H9 (cell line): ENCODE results near the gene CD53. TPM values are rescaled to one million over a fixed set of nuclear protein-coding genes. Genes with fewer than 3 reads are reported as not detected.

Experiments
- DNase-seq: peaks from one replicate; pipeline ENCODE4 v3.0.0-alpha.2; 2017
- H2AFZ ChIP-seq: one replicate; pipeline ENCODE4 v1.6.1; 2013; ENCODE audit warnings: mild to moderate bottlenecking, low read length, control low read depth, moderate library complexity
- H2AK5ac ChIP-seq: 2 replicates; pipeline ENCODE4 v1.6.1; 2013; ENCODE audit warnings: low read length, control low read depth, mixed read lengths; ENCODE audit not compliant: insufficient read length
- H2BK120ac ChIP-seq: one replicate; pipeline ENCODE4 v1.6.1; 2013; ENCODE audit warnings: low read depth, mild to moderate bottlenecking, low read length, control low read depth, inconsistent platforms; ENCODE audit not compliant: poor library complexity, severe bottlenecking
- H2BK12ac ChIP-seq: 2 replicates; pipeline ENCODE4 v1.6.1; 2013; ENCODE audit warnings: low read length, control low read depth, mixed read lengths, low read depth; ENCODE audit not compliant: insufficient read length
- H2BK15ac ChIP-seq: 2 replicates; pipeline ENCODE4 v1.6.1; 2013; ENCODE audit warnings: low read depth, low read length, control low read depth
- H2BK20ac ChIP-seq: one replicate; pipeline ENCODE4 v1.6.1; 2013; ENCODE audit warnings: low read depth, mild to moderate bottlenecking, low read length, control low read depth, inconsistent platforms; ENCODE audit not compliant: poor library complexity, severe bottlenecking
- H2BK5ac ChIP-seq: 2 replicates; pipeline ENCODE4 v1.6.1; 2013; ENCODE audit warnings: low read length, control low read depth, mixed read lengths; ENCODE audit not compliant: insufficient read length
- H3K14ac ChIP-seq: 2 replicates; pipeline ENCODE4 v1.6.1; 2013; ENCODE audit warnings: low read length, control low read depth; ENCODE audit not compliant: insufficient read depth
- H3K18ac ChIP-seq: 2 replicates; pipeline ENCODE4 v1.6.1; 2013; ENCODE audit warnings: low read depth, mild to moderate bottlenecking, mixed read lengths, low read length, control low read depth; ENCODE audit not compliant: insufficient read length
- H3K23ac ChIP-seq: 2 replicates; pipeline ENCODE4 v1.6.1; 2013; ENCODE audit warnings: low read length, control low read depth, mixed read lengths, low read depth; ENCODE audit not compliant: insufficient read length
- H3K23me2 ChIP-seq: 2 replicates; pipeline ENCODE4 v1.6.1; 2013; ENCODE audit warnings: low read depth, mild to moderate bottlenecking, mixed read lengths, low read length, control low read depth; ENCODE audit not compliant: insufficient read length, poor library complexity, severe bottlenecking
- H3K27ac ChIP-seq: 2 replicates; pipeline ENCODE4 v1.5.1; 2013; ENCODE audit warnings: low read length, control low read depth, mixed read lengths, low read depth; ENCODE audit not compliant: insufficient read length
- H3K27me3 ChIP-seq: 2 replicates; pipeline ENCODE4 v1.6.1; 2013; ENCODE audit warnings: low read length, control low read depth, inconsistent platforms; ENCODE audit not compliant: insufficient read depth
- H3K4ac ChIP-seq: 2 replicates; pipeline ENCODE4 v1.6.1; 2013; ENCODE audit warnings: low read depth, mild to moderate bottlenecking, control low read depth, inconsistent platforms, low read length, moderate library complexity
- H3K4me1 ChIP-seq: 2 replicates; pipeline ENCODE4 v1.6.1; 2013; ENCODE audit warnings: low read length, control low read depth, inconsistent platforms; ENCODE audit not compliant: insufficient read depth
- H3K4me2 ChIP-seq: 2 replicates; pipeline ENCODE4 v1.6.1; 2013; ENCODE audit warnings: low read length, control low read depth, mixed read lengths; ENCODE audit not compliant: insufficient read length, insufficient read depth
- H3K56ac ChIP-seq: 2 replicates; pipeline ENCODE4 v1.6.1; 2013; ENCODE audit warnings: low read depth, mild to moderate bottlenecking, mixed read lengths, low read length, control low read depth; ENCODE audit not compliant: insufficient read length
- H3K79me1 ChIP-seq: 2 replicates; pipeline ENCODE4 v1.6.1; 2013; ENCODE audit warnings: low read depth, mild to moderate bottlenecking, moderate library complexity, low read length, control low read depth, inconsistent platforms; ENCODE audit not compliant: insufficient read depth, poor library complexity, severe bottlenecking
- H3K79me2 ChIP-seq: 2 replicates; pipeline ENCODE4 v1.6.1; 2013; ENCODE audit warnings: low read length, control low read depth, inconsistent platforms; ENCODE audit not compliant: insufficient read depth
- H3K9ac ChIP-seq: 2 replicates; pipeline ENCODE4 v1.6.1; 2013; ENCODE audit warnings: low read length, control low read depth, mixed read lengths; ENCODE audit not compliant: insufficient read length; ENCODE audit errors: extremely low read depth
- H3K9me3 ChIP-seq: one replicate; pipeline ENCODE4 v1.6.1; 2013; ENCODE audit warnings: low read depth, low read length, inconsistent platforms; ENCODE audit not compliant: control insufficient read depth
- H3T11ph ChIP-seq: one replicate; pipeline ENCODE4 v1.6.1; 2013; ENCODE audit warnings: mild to moderate bottlenecking, low read length, control low read depth, inconsistent platforms
- H4K20me1 ChIP-seq: one replicate; pipeline ENCODE4 v1.6.1; 2013; ENCODE audit not compliant: control insufficient read depth, insufficient read length, insufficient read depth
- H4K5ac ChIP-seq: 2 replicates; pipeline ENCODE4 v1.6.1; 2013; ENCODE audit warnings: low read depth, mild to moderate bottlenecking, mixed read lengths, low read length, control low read depth; ENCODE audit not compliant: insufficient read length
- H4K8ac ChIP-seq: replicated peaks from 2 replicates; pipeline ENCODE4 v1.6.1; 2013; ENCODE audit warnings: low read length, control low read depth, mixed read lengths, low read depth; ENCODE audit not compliant: insufficient read length
- H4K91ac ChIP-seq: 2 replicates; pipeline ENCODE4 v1.6.1; 2013; ENCODE audit warnings: low read depth, mild to moderate bottlenecking, moderate library complexity, mixed read lengths, low read length, control low read depth; ENCODE audit not compliant: insufficient read length
- H3K27ac Mint-ChIP-seq, 3 experiments: 2 replicates in 2 of 3; 3 replicates in 1 of 3; pipeline ENCODE4 v1.8.0; 2020 to 2021; ENCODE audit warnings: mixed read lengths in 3 of 3, mild to moderate bottlenecking in 1 of 3, moderate library complexity in 1 of 3
- H3K27me3 Mint-ChIP-seq: 2 replicates; pipeline ENCODE4 v1.8.0; 2021; ENCODE audit warnings: low read depth, mild to moderate bottlenecking, moderate library complexity, mixed read lengths
- H3K36me3 Mint-ChIP-seq, 3 experiments: 2 replicates in 2 of 3; 3 replicates in 1 of 3; pipeline ENCODE4 v1.8.0; 2020 to 2021; ENCODE audit warnings: low read depth in 3 of 3, mixed read lengths in 3 of 3; ENCODE audit not compliant: insufficient read depth in 1 of 3
- H3K4me1 Mint-ChIP-seq, 2 experiments: 2 replicates each; pipeline ENCODE4 v1.8.0; 2020; ENCODE audit warnings: mixed read lengths in 2 of 2
- H3K4me3 Mint-ChIP-seq, 2 experiments: 2 replicates in 1 of 2; 3 replicates in 1 of 2; pipeline ENCODE4 v1.8.0; 2020 to 2021; ENCODE audit warnings: mild to moderate bottlenecking in 2 of 2, mixed read lengths in 2 of 2, moderate library complexity in 1 of 2
- H3K9me3 Mint-ChIP-seq, 2 experiments: 2 replicates in 1 of 2; 3 replicates in 1 of 2; pipeline ENCODE4 v1.8.0; 2020; ENCODE audit warnings: mild to moderate bottlenecking in 2 of 2, mixed read lengths in 2 of 2, moderate library complexity in 1 of 2
- WGBS: extraction: QIAGEN DNeasy Blood & Tissue Kit; methylation state at CpG from one replicate; pipeline ENCODE4 v1.1.7; 2013; ENCODE audit warnings: missing lambda C conversion rate, low lambda C conversion rate, mixed read lengths; ENCODE audit not compliant: insufficient read length; ENCODE audit errors: extremely low coverage; 5-methylcytosine and 5-hydroxymethylcytosine counted together
- total RNA-seq: library from RNA; stranded (reverse); gene quantifications from 2 replicates; pipeline ENCODE4 v1.2.1, GENCODE V29; 2021
- TF ChIP-seq, protein P1 (sequence below): fragments of 200-600 bp; sonication (generic); conservative IDR thresholded peaks from 3 replicates; pipeline ENCODE4 v1.8.0; 2021; ENCODE audit warnings: antibody characterized with exemption, mild to moderate bottlenecking

The CD53 gene
- total RNA-seq, 1 experiment from 2014 or later = 0.15 TPM

DNA sequence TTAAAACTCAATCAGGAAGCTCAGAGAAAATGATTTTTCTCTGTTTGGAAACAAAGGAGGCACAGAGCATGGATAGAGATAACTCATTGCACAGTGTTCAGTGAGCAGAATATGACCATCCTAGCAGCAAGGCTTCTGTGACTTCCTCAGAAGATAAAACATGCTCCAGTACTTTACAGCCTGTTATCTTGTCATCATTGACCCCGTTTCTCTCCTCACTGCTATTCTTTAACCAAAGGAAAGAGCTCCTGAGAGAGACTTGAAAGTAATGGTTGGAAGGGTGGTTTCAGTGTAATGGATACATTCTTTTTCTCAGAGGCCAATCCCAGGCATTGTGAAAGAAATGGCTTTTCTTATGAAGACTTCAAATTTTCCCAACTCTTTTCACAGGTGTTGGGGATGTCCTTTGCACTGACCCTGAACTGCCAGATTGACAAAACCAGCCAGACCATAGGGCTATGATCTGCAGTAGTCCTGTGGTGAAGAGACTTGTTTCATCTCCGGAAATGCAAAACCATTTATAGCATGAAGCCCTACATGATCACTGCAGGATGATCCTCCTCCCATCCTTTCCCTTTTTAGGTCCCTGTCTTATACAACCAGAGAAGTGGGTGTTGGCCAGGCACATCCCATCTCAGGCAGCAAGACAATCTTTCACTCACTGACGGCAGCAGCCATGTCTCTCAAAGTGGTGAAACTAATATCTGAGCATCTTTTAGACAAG lies 25.9 kb downstream of the CD53 start:
- Histone ChIP-seq H3K4me2 (no peak overlapping the region), H2BK120ac (no peak overlapping the region), H3K14ac (no peak overlapping the region), H2AK5ac (no peak overlapping the region), H3K27ac (no peak overlapping the region), H3K23ac (no peak overlapping the region), H4K20me1 (no peaks in the 10 kb centered on the region), H3K79me2 (no peaks in the 10 kb centered on the region), H3K4ac (no peak overlapping the region), H2BK12ac (no peak overlapping the region), H4K5ac (no peak overlapping the region), H2BK15ac (no peak overlapping the region), H3T11ph (no peak overlapping the region), H3K79me1 (no peaks in the 10 kb centered on the region), H2BK20ac (no peak overlapping the region), H3K27me3 (no peaks in the 10 kb centered on the region), H4K8ac (no peak overlapping the region), H3K9ac (no peak overlapping the region), H3K4me1 (no peaks in the 10 kb centered on the region), H3K23me2 (no peaks in the 10 kb centered on the region), H2AFZ (no peak overlapping the region), H3K56ac (no peak overlapping the region), H2BK5ac (no peak overlapping the region), H3K9me3 (no peaks in the 10 kb centered on the region), H4K91ac (no peak overlapping the region), H3K18ac (no peak overlapping the region)
- Mint-ChIP-seq H3K4me3 (no peak overlapping the region), H3K36me3 (no peaks in the 10 kb centered on the region), H3K4me1 (no peaks in the 10 kb centered on the region; a peak in 1 of 4 replicates), H3K27me3 (no peaks in the 10 kb centered on the region), H3K27ac (no peak overlapping the region), H3K9me3 (peaks cover 7 to 11% of the 10 kb centered on the region in 2 experiments; a peak in 3 of 5 replicates)
- WGBS = no CpG with 5 or more reads among the region's 3 CpGs
- no peak for DNase-seq
- TF ChIP-seq, protein P1, sequence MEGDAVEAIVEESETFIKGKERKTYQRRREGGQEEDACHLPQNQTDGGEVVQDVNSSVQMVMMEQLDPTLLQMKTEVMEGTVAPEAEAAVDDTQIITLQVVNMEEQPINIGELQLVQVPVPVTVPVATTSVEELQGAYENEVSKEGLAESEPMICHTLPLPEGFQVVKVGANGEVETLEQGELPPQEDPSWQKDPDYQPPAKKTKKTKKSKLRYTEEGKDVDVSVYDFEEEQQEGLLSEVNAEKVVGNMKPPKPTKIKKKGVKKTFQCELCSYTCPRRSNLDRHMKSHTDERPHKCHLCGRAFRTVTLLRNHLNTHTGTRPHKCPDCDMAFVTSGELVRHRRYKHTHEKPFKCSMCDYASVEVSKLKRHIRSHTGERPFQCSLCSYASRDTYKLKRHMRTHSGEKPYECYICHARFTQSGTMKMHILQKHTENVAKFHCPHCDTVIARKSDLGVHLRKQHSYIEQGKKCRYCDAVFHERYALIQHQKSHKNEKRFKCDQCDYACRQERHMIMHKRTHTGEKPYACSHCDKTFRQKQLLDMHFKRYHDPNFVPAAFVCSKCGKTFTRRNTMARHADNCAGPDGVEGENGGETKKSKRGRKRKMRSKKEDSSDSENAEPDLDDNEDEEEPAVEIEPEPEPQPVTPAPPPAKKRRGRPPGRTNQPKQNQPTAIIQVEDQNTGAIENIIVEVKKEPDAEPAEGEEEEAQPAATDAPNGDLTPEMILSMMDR = no peak
